GM23338 (cell line): ENCODE data around the gene TMEM132D. TPM values are rescaled to one million over a fixed set of nuclear protein-coding genes. Genes with fewer than 3 reads are reported as not detected.

Experiments used
- ATAC-seq: fragments of 200-7000 bp; cut with Tn5 transposase; 3 replicates; pipeline ENCODE4 v1.9.1; 2020
- DNase-seq: peaks from one replicate; pipeline ENCODE4 v3.0.0-alpha.2; 2015; ENCODE audit warnings: low spot score
- H2AFZ ChIP-seq: fragments of 200-600 bp; sonication (generic); 2 replicates; pipeline ENCODE4 v1.8.0; 2016; ENCODE audit warnings: antibody characterized with exemption, mild to moderate bottlenecking, moderate library complexity
- H3F3A ChIP-seq: fragments of 200-600 bp; sonication (generic); replicated peaks from 2 replicates; pipeline ENCODE4 v1.8.0; 2017; ENCODE audit warnings: antibody characterized with exemption, mixed run types, low read depth
- H3K27ac ChIP-seq: fragments of 200-600 bp; sonication (generic); 2 replicates; pipeline ENCODE4 v1.6.1; 2016; ENCODE audit warnings: low read depth
- H3K27me3 ChIP-seq: fragments of 200-600 bp; sonication (generic); 2 replicates; pipeline ENCODE4 v1.8.0; 2016; ENCODE audit warnings: mild to moderate bottlenecking, mixed run types, moderate library complexity; ENCODE audit not compliant: insufficient read depth
- H3K36me3 ChIP-seq: fragments of 200-600 bp; sonication (generic); 2 replicates; pipeline ENCODE4 v1.8.0; 2016; ENCODE audit warnings: mild to moderate bottlenecking; ENCODE audit not compliant: insufficient read depth
- H3K4me1 ChIP-seq: fragments of 200-600 bp; sonication (generic); 2 replicates; pipeline ENCODE4 v1.8.0; 2016; ENCODE audit warnings: mild to moderate bottlenecking, moderate library complexity; ENCODE audit not compliant: insufficient read depth
- H3K4me2 ChIP-seq: fragments of 200-600 bp; sonication (generic); 2 replicates; pipeline ENCODE4 v1.7.1; 2017; ENCODE audit warnings: mixed run types
- H3K4me3 ChIP-seq: fragments of 200-600 bp; sonication (generic); 2 replicates; pipeline ENCODE4 v1.6.1; 2016; ENCODE audit warnings: mixed run types
- H3K79me2 ChIP-seq: fragments of 200-600 bp; sonication (generic); replicated peaks from 2 replicates; pipeline ENCODE4 v1.8.0; 2017; ENCODE audit warnings: mild to moderate bottlenecking; ENCODE audit not compliant: insufficient read depth
- H3K9me2 ChIP-seq: fragments of 200-600 bp; sonication (generic); 2 replicates; pipeline ENCODE4 v1.8.0; 2017; ENCODE audit not compliant: insufficient read depth
- H4K20me1 ChIP-seq: fragments of 200-600 bp; sonication (generic); replicated peaks from 2 replicates; pipeline ENCODE4 v1.8.0; 2017; ENCODE audit warnings: mild to moderate bottlenecking; ENCODE audit not compliant: insufficient read depth
- H3K27ac Mint-ChIP-seq: 2 replicates; pipeline ENCODE4 v1.8.0; 2020; ENCODE audit warnings: inconsistent platforms, mild to moderate bottlenecking, moderate library complexity, mixed read lengths
- H3K27me3 Mint-ChIP-seq: 3 replicates; pipeline ENCODE4 v1.8.0; 2022; ENCODE audit warnings: low read depth, mild to moderate bottlenecking, moderate library complexity, mixed read lengths, inconsistent platforms; ENCODE audit not compliant: insufficient read depth, poor library complexity
- H3K36me3 Mint-ChIP-seq: 3 replicates; pipeline ENCODE4 v1.8.0; 2021; ENCODE audit warnings: low read depth, mild to moderate bottlenecking, inconsistent platforms, moderate library complexity, mixed read lengths
- H3K4me1 Mint-ChIP-seq: 3 replicates; pipeline ENCODE4 v1.8.0; 2020; ENCODE audit warnings: mild to moderate bottlenecking, inconsistent platforms, mixed read lengths
- H3K4me3 Mint-ChIP-seq: 3 replicates; pipeline ENCODE4 v1.8.0; 2021; ENCODE audit warnings: moderate library complexity, mild to moderate bottlenecking, inconsistent platforms, mixed read lengths
- H3K9me3 Mint-ChIP-seq: 3 replicates; pipeline ENCODE4 v1.8.0; 2020; ENCODE audit warnings: moderate library complexity, mild to moderate bottlenecking, inconsistent platforms, mixed read lengths
- CREB1 ChIP-seq: fragments of 250-450 bp; sonication (Bioruptor Pico); IDR thresholded peaks from 2 replicates; pipeline ENCODE4 v1.5.0; 2020; ENCODE audit warnings: low read depth, mild to moderate bottlenecking, moderate library complexity
- CTCF ChIP-seq, 2 experiments: fragments of 200-600 bp in 1 of 2; sonication (generic) in 1 of 2; conservative IDR thresholded peaks; 2 replicates each; pipeline versions ENCODE4 v1.5.1 to v1.6.1; 2016 to 2017; ENCODE audit warnings: antibody characterized with exemption in 2 of 2, low read depth in 2 of 2, mild to moderate bottlenecking in 2 of 2, moderate library complexity in 1 of 2
- EZH2 ChIP-seq: fragments of 200-600 bp; sonication (generic); IDR thresholded peaks from one replicate; pipeline ENCODE4 v1.8.0; 2017; ENCODE audit warnings: antibody characterized with exemption, mild to moderate bottlenecking, low read depth; ENCODE audit not compliant: unreplicated experiment
- EZH2phosphoT487 ChIP-seq: fragments of 200-600 bp; sonication (generic); IDR thresholded peaks from one replicate; pipeline ENCODE4 v1.8.1; 2018; ENCODE audit warnings: antibody characterized with exemption; ENCODE audit not compliant: unreplicated experiment
- JUNB ChIP-seq: IDR thresholded peaks from one replicate; pipeline ENCODE4 v1.6.1; 2016; ENCODE audit warnings: antibody characterized with exemption; ENCODE audit not compliant: unreplicated experiment
- NANOG ChIP-seq: IDR thresholded peaks from 2 replicates; pipeline ENCODE4 v1.6.1; 2016; ENCODE audit warnings: antibody characterized with exemption, borderline replicate concordance
- POLR2AphosphoS5 ChIP-seq: IDR thresholded peaks from 2 replicates; pipeline ENCODE4 v1.6.1; 2016; ENCODE audit warnings: antibody characterized with exemption, low read depth
- STAT1 ChIP-seq: IDR thresholded peaks from one replicate; pipeline ENCODE4 v1.6.1; 2016; ENCODE audit warnings: antibody characterized with exemption; ENCODE audit not compliant: unreplicated experiment
- ZNF114 ChIP-seq: fragments of 250-450 bp; sonication (Bioruptor Pico); IDR thresholded peaks from 2 replicates; pipeline ENCODE4 v1.5.0; 2020; ENCODE audit warnings: mild to moderate bottlenecking, moderate library complexity
- ZNF331 ChIP-seq: fragments of 250-450 bp; sonication (Bioruptor Pico); IDR thresholded peaks from 2 replicates; pipeline ENCODE4 v1.5.0; 2020; ENCODE audit warnings: low read depth, mild to moderate bottlenecking, moderate library complexity
- polyA plus RNA-seq: library from polyadenylated mRNA; unstranded; fragments of >200 nt; fragmentation: Nextera tagmentation; extraction: Ambion mirVana; gene quantifications from 2 replicates; pipeline ENCODE4 v1.2.1, GENCODE V29; 2016
- total RNA-seq: library from RNA; depleted of rRNA; stranded (reverse); fragments of >200 nt; shearing (Covaris generic); gene quantifications from 2 replicates; pipeline ENCODE4 v1.2.3, GENCODE V29; 2014
- TF ChIP-seq, protein P1 (sequence below): fragments of 250-450 bp; sonication (Bioruptor Pico); IDR thresholded peaks from 2 replicates; pipeline ENCODE4 v1.5.0; 2020; ENCODE audit warnings: mild to moderate bottlenecking, moderate library complexity
- TF ChIP-seq, protein P2 (sequence below): IDR thresholded peaks from 2 replicates; pipeline ENCODE4 v1.6.1; 2016; ENCODE audit warnings: antibody characterized with exemption
- TF ChIP-seq, protein P3 (sequence below): IDR thresholded peaks from one replicate; pipeline ENCODE4 v1.6.1; 2018; ENCODE audit warnings: antibody characterized with exemption; ENCODE audit not compliant: unreplicated experiment

Gene TMEM132D
- total and polyA plus RNA-seq, 2 experiments from 2014 or later, result 0.44 to 5.3 TPM

DNA sequence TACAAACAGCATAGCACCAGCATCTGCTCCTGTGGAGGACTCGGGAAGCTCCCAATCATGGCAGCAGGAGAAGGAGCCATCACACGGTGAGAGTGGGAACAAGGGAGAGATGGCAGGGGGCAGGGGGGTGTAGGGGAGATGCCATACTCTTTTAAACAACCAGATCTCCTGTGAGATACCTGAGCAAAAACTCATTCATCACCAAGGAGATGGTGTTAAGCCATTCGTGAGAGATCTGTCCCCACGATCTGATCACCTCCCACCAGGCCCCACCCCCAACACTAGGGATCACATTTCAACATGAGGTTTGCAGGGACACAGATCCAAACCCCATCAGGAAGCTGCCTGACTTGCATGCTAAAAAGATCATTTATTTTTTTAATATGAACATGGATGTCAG, 499.3 kb downstream of the TMEM132D start (continued):
- no peak for TF ChIP-seq EZH2phosphoT487

GRCh38 chr12:129401572-129401971, 502.3 kb downstream of the TMEM132D start:
- H2AFZ ChIP-seq, result no peak overlapping the region
- peaks cover 99% of the 10 kb centered on the region for H3K9me3 Mint-ChIP-seq
- peaks cover 6% of the 10 kb centered on the region for H3K27me3 Mint-ChIP-seq
- TF ChIP-seq EZH2 (no peak), ZNF331 (CRISPR knock-in tag) (no peak), EZH2phosphoT487 (no peak), CTCF (conservative IDR thresholded peaks at IDR 0.05; ENCODE audit: low read depth in 2 of 2) (no peak), ZNF114 (CRISPR knock-in tag) (no peak), JUNB (no peak), POLR2AphosphoS5 (no peak), STAT1 (no peak), NANOG (no peak), CREB1 (CRISPR knock-in tag) (no peak)
- TF ChIP-seq, protein P1, sequence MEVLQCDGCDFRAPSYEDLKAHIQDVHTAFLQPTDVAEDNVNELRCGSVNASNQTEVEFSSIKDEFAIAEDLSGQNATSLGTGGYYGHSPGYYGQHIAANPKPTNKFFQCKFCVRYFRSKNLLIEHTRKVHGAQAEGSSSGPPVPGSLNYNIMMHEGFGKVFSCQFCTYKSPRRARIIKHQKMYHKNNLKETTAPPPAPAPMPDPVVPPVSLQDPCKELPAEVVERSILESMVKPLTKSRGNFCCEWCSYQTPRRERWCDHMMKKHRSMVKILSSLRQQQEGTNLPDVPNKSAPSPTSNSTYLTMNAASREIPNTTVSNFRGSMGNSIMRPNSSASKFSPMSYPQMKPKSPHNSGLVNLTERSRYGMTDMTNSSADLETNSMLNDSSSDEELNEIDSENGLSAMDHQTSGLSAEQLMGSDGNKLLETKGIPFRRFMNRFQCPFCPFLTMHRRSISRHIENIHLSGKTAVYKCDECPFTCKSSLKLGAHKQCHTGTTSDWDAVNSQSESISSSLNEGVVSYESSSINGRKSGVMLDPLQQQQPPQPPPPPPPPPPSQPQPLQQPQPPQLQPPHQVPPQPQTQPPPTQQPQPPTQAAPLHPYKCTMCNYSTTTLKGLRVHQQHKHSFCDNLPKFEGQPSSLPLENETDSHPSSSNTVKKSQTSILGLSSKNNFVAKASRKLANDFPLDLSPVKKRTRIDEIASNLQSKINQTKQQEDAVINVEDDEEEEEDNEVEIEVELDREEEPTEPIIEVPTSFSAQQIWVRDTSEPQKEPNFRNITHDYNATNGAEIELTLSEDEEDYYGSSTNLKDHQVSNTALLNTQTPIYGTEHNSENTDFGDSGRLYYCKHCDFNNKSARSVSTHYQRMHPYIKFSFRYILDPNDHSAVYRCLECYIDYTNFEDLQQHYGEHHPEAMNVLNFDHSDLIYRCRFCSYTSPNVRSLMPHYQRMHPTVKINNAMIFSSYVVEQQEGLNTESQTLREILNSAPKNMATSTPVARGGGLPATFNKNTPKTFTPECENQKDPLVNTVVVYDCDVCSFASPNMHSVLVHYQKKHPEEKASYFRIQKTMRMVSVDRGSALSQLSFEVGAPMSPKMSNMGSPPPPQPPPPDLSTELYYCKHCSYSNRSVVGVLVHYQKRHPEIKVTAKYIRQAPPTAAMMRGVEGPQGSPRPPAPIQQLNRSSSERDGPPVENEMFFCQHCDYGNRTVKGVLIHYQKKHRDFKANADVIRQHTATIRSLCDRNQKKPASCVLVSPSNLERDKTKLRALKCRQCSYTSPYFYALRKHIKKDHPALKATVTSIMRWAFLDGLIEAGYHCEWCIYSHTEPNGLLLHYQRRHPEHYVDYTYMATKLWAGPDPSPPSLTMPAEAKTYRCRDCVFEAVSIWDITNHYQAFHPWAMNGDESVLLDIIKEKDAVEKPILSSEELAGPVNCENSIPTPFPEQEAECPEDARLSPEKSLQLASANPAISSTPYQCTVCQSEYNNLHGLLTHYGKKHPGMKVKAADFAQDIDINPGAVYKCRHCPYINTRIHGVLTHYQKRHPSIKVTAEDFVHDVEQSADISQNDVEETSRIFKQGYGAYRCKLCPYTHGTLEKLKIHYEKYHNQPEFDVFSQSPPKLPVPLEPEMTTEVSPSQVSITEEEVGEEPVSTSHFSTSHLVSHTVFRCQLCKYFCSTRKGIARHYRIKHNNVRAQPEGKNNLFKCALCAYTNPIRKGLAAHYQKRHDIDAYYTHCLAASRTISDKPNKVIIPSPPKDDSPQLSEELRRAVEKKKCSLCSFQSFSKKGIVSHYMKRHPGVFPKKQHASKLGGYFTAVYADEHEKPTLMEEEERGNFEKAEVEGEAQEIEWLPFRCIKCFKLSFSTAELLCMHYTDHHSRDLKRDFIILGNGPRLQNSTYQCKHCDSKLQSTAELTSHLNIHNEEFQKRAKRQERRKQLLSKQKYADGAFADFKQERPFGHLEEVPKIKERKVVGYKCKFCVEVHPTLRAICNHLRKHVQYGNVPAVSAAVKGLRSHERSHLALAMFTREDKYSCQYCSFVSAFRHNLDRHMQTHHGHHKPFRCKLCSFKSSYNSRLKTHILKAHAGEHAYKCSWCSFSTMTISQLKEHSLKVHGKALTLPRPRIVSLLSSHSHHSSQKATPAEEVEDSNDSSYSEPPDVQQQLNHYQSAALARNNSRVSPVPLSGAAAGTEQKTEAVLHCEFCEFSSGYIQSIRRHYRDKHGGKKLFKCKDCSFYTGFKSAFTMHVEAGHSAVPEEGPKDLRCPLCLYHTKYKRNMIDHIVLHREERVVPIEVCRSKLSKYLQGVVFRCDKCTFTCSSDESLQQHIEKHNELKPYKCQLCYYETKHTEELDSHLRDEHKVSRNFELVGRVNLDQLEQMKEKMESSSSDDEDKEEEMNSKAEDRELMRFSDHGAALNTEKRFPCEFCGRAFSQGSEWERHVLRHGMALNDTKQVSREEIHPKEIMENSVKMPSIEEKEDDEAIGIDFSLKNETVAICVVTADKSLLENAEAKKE, result no peak
- TF ChIP-seq, protein P2, sequence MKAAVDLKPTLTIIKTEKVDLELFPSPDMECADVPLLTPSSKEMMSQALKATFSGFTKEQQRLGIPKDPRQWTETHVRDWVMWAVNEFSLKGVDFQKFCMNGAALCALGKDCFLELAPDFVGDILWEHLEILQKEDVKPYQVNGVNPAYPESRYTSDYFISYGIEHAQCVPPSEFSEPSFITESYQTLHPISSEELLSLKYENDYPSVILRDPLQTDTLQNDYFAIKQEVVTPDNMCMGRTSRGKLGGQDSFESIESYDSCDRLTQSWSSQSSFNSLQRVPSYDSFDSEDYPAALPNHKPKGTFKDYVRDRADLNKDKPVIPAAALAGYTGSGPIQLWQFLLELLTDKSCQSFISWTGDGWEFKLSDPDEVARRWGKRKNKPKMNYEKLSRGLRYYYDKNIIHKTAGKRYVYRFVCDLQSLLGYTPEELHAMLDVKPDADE, result no peak
- TF ChIP-seq, protein P3, sequence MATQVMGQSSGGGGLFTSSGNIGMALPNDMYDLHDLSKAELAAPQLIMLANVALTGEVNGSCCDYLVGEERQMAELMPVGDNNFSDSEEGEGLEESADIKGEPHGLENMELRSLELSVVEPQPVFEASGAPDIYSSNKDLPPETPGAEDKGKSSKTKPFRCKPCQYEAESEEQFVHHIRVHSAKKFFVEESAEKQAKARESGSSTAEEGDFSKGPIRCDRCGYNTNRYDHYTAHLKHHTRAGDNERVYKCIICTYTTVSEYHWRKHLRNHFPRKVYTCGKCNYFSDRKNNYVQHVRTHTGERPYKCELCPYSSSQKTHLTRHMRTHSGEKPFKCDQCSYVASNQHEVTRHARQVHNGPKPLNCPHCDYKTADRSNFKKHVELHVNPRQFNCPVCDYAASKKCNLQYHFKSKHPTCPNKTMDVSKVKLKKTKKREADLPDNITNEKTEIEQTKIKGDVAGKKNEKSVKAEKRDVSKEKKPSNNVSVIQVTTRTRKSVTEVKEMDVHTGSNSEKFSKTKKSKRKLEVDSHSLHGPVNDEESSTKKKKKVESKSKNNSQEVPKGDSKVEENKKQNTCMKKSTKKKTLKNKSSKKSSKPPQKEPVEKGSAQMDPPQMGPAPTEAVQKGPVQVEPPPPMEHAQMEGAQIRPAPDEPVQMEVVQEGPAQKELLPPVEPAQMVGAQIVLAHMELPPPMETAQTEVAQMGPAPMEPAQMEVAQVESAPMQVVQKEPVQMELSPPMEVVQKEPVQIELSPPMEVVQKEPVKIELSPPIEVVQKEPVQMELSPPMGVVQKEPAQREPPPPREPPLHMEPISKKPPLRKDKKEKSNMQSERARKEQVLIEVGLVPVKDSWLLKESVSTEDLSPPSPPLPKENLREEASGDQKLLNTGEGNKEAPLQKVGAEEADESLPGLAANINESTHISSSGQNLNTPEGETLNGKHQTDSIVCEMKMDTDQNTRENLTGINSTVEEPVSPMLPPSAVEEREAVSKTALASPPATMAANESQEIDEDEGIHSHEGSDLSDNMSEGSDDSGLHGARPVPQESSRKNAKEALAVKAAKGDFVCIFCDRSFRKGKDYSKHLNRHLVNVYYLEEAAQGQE, result no peak
- no peak overlapping the region for H3K27ac ChIP-seq
- H3K4me2 ChIP-seq, result no peak overlapping the region
- no peak overlapping the region for H3K4me3 ChIP-seq
- H3K4me1 ChIP-seq, result no peaks in the 10 kb centered on the region
- no peaks in the 10 kb centered on the region for H3K9me2 ChIP-seq
- no peak overlapping the region for H3K4me3 Mint-ChIP-seq
- H3K4me1 Mint-ChIP-seq, result no peaks in the 10 kb centered on the region
- peaks cover 32% of the 10 kb centered on the region for H3K36me3 Mint-ChIP-seq
- H4K20me1 ChIP-seq, result no peaks in the 10 kb centered on the region
- H3K36me3 ChIP-seq, result no peaks in the 10 kb centered on the region
- no peaks in the 10 kb centered on the region for H3K27me3 ChIP-seq
- ATAC-seq, result no peak
- no peak overlapping the region for H3K27ac Mint-ChIP-seq
- no peaks in the 10 kb centered on the region for H3F3A ChIP-seq
- no peak for DNase-seq
- H3K79me2 ChIP-seq, result no peaks in the 10 kb centered on the region
